Activated CD8-positive, alpha-beta memory T cell treated with anti-CD3 and anti-CD28 coated beads, Interleukin-2, amount 10 ng/mL, durations not matched to agents 7 days and 5 days (primary cell): ENCODE data around the gene ALDH5A1. TPM values are rescaled to one million over a fixed set of nuclear protein-coding genes. Genes with fewer than 3 reads are reported as not detected.

Source experiments
- ATAC-seq: fragments of 150-1000 bp; cut with Tn5 transposase; one replicate; pipeline ENCODE4 v1.10.0; 2021; ENCODE audit warnings: moderate library complexity
- CTCF ChIA-PET: fragments of 350-600 bp; sonication (Branson Sonifier 250); formaldehyde crosslinking; loops from one replicate; lab custom pipeline; 2021; ENCODE audit warnings: antibody characterized with exemption; lab: Charles Lee
- DNase-seq: peaks from one replicate; pipeline ENCODE4 v3.0.0-alpha.2; 2020
- H3K27ac Mint-ChIP-seq: one replicate; pipeline ENCODE4 v1.8.0; 2021; ENCODE audit warnings: mild to moderate bottlenecking, mixed read lengths
- H3K27me3 Mint-ChIP-seq: one replicate; pipeline ENCODE4 v1.8.0; 2021; ENCODE audit warnings: mixed read lengths
- H3K36me3 Mint-ChIP-seq: one replicate; pipeline ENCODE4 v1.8.0; 2021; ENCODE audit warnings: mild to moderate bottlenecking, mixed read lengths
- H3K4me1 Mint-ChIP-seq: one replicate; pipeline ENCODE4 v1.8.0; 2021; ENCODE audit warnings: mixed read lengths
- H3K4me3 Mint-ChIP-seq: one replicate; pipeline ENCODE4 v1.8.0; 2021; ENCODE audit warnings: mild to moderate bottlenecking, moderate library complexity, mixed read lengths
- H3K9me3 Mint-ChIP-seq: one replicate; pipeline ENCODE4 v1.8.0; 2022; ENCODE audit warnings: low read depth, mixed read lengths
- total RNA-seq, 2 experiments: library from RNA; stranded (reverse); gene quantifications; one replicate each; pipeline ENCODE4 v1.2.3, GENCODE V29; 2021

Gene ALDH5A1
- total RNA-seq, 2 experiments from 2014 or later: 3.7 to 6.5 TPM

GRCh38 chr6:24539416-24539815 lies 44.6 kb downstream of the ALDH5A1 start:
- Mint-ChIP-seq H3K4me3 (no peak overlapping the region), H3K27me3 (no peaks in the 10 kb centered on the region), H3K4me1 (no peaks in the 10 kb centered on the region), H3K27ac (no peak overlapping the region), H3K9me3 (no peaks in the 10 kb centered on the region), H3K36me3 (no peaks in the 10 kb centered on the region)
- no peak for DNase-seq
- CTCF ChIA-PET: interaction anchor here (1.0 to 2.2 kb wide), 3 partner anchors 8 to 42 kb away, joined by 3 to 9 read pairs (median 3); no protein-coding TSS in a partner anchor
- ATAC-seq: no peak

GRCh38 chr6:24540197-24540596 lies 45.4 kb downstream of the ALDH5A1 start:
- H3K27ac Mint-ChIP-seq: no peak overlapping the region
- H3K4me3 Mint-ChIP-seq: no peak overlapping the region
- CTCF ChIA-PET: interaction anchor here (1.6 kb wide), 1 partner anchor 19 kb away, joined by 3 read pairs; no protein-coding TSS in a partner anchor
- DNase-seq: no peak
- ATAC-seq: no peak
- no peaks in the 10 kb centered on the region for H3K27me3 Mint-ChIP-seq
- H3K4me1 Mint-ChIP-seq: no peaks in the 10 kb centered on the region
- no peaks in the 10 kb centered on the region for H3K36me3 Mint-ChIP-seq
- no peaks in the 10 kb centered on the region for H3K9me3 Mint-ChIP-seq

GRCh38 chr6:24543683-24544082 lies 48.9 kb downstream of the ALDH5A1 start:
- peaks cover 9% of the 10 kb centered on the region for H3K4me1 Mint-ChIP-seq
- H3K9me3 Mint-ChIP-seq: no peaks in the 10 kb centered on the region
- CTCF ChIA-PET: interaction anchor here (1.1 kb wide), 2 partner anchors 38 to 40 kb away, joined by 3 read pairs; no protein-coding TSS in a partner anchor
- no peak overlapping the region for H3K4me3 Mint-ChIP-seq
- H3K27me3 Mint-ChIP-seq: peaks cover 27% of the 10 kb centered on the region
- ATAC-seq (no peak), DNase-seq (no peak)
- H3K27ac Mint-ChIP-seq: no peak overlapping the region
- H3K36me3 Mint-ChIP-seq: no peaks in the 10 kb centered on the region

- H3K4me3 Mint-ChIP-seq: no peak overlapping the region
- no peak for DNase-seq
- no peaks in the 10 kb centered on the region for H3K36me3 Mint-ChIP-seq
- ATAC-seq: no peak
- no peaks in the 10 kb centered on the region for H3K9me3 Mint-ChIP-seq
- peaks cover 28% of the 10 kb centered on the region for H3K27me3 Mint-ChIP-seq
- H3K27ac Mint-ChIP-seq: no peak overlapping the region
- CTCF ChIA-PET: no interaction called here
- peaks cover 9% of the 10 kb centered on the region for H3K4me1 Mint-ChIP-seq
Measured at GRCh38 chr6:24545183-24545582, 50.4 kb downstream of the ALDH5A1 start.

GRCh38 chr6:24545691-24546090 lies 50.9 kb downstream of the ALDH5A1 start:
- CTCF ChIA-PET: interaction anchor here (0.9 kb wide), 1 partner anchor 12 kb away, joined by 3 read pairs; no protein-coding TSS in a partner anchor
- H3K27me3 Mint-ChIP-seq: peaks cover 28% of the 10 kb centered on the region
- no peaks in the 10 kb centered on the region for H3K9me3 Mint-ChIP-seq
- no peak overlapping the region for H3K27ac Mint-ChIP-seq
- ATAC-seq: no peak
- no peaks in the 10 kb centered on the region for H3K36me3 Mint-ChIP-seq
- DNase-seq: no peak
- H3K4me3 Mint-ChIP-seq: no peak overlapping the region
- H3K4me1 Mint-ChIP-seq: peaks cover 9% of the 10 kb centered on the region

GRCh38 chr6:24546439-24546838 lies 51.7 kb downstream of the ALDH5A1 start:
- Mint-ChIP-seq H3K36me3 (no peaks in the 10 kb centered on the region), H3K27ac (no peak overlapping the region), H3K27me3 (peaks cover 28% of the 10 kb centered on the region), H3K4me1 (peaks cover 9% of the 10 kb centered on the region), H3K4me3 (no peak overlapping the region), H3K9me3 (no peaks in the 10 kb centered on the region)
- CTCF ChIA-PET: interaction anchor here (0.8 to 1.7 kb wide), 9 partner anchors 8 to 263 kb away, joined by 3 to 9 read pairs (median 4); no protein-coding TSS in a partner anchor
- DNase-seq: no peak
- no peak for ATAC-seq

GRCh38 chr6:24547243-24547642 lies 52.5 kb downstream of the ALDH5A1 start:
- Mint-ChIP-seq H3K4me3 (no peak overlapping the region), H3K27me3 (peaks cover 28% of the 10 kb centered on the region), H3K9me3 (no peaks in the 10 kb centered on the region), H3K36me3 (no peaks in the 10 kb centered on the region), H3K27ac (no peak overlapping the region), H3K4me1 (peaks cover 9% of the 10 kb centered on the region)
- CTCF ChIA-PET: interaction anchor here (0.8 to 1.8 kb wide), 12 partner anchors 8 to 264 kb away, joined by 3 to 9 read pairs (median 4); partner anchors contain the start of genes ALDH5A1 and KIAA0319
- ATAC-seq: peak; percentile 89
- peak; percentile 74 for DNase-seq

- CTCF ChIA-PET: no interaction called here
- H3K9me3 Mint-ChIP-seq: no peaks in the 10 kb centered on the region
Measured at GRCh38 chr6:24549158-24549557, 54.4 kb downstream of the ALDH5A1 start.

GRCh38 chr6:24549674-24550353 lies 55.0 kb downstream of the ALDH5A1 start:
- Mint-ChIP-seq H3K27ac (no peak overlapping the region), H3K36me3 (no peaks in the 10 kb centered on the region), H3K4me1 (peaks cover 9% of the 10 kb centered on the region), H3K4me3 (no peak overlapping the region), H3K9me3 (no peaks in the 10 kb centered on the region), H3K27me3 (peaks cover 28% of the 10 kb centered on the region)
- DNase-seq (no peak), ATAC-seq (no peak)
- CTCF ChIA-PET: no interaction called here

More at GRCh38 chr6:24549158-24549557, 54.4 kb downstream of the ALDH5A1 start:
- Mint-ChIP-seq H3K27me3 (peaks cover 28% of the 10 kb centered on the region), H3K4me1 (peaks cover 9% of the 10 kb centered on the region), H3K27ac (no peak overlapping the region), H3K36me3 (no peaks in the 10 kb centered on the region), H3K4me3 (no peak overlapping the region)
- ATAC-seq (no peak), DNase-seq (no peak)

- no peak overlapping the region for H3K4me3 Mint-ChIP-seq
- no peaks in the 10 kb centered on the region for H3K9me3 Mint-ChIP-seq
- DNase-seq (no peak), ATAC-seq (no peak)
- H3K27ac Mint-ChIP-seq: no peak overlapping the region
- H3K36me3 Mint-ChIP-seq: no peaks in the 10 kb centered on the region
- peaks cover 9% of the 10 kb centered on the region for H3K4me1 Mint-ChIP-seq
- H3K27me3 Mint-ChIP-seq: peaks cover 24% of the 10 kb centered on the region
- CTCF ChIA-PET: interaction anchor here (1.5 kb wide), 1 partner anchor 30 kb away, joined by 3 read pairs; no protein-coding TSS in a partner anchor
Measured at GRCh38 chr6:24551139-24551538, 56.4 kb downstream of the ALDH5A1 start.

GRCh38 chr6:24554474-24554873 lies 59.7 kb downstream of the ALDH5A1 start:
- Mint-ChIP-seq H3K4me3 (no peak overlapping the region), H3K36me3 (no peaks in the 10 kb centered on the region), H3K27ac (no peak overlapping the region), H3K9me3 (no peaks in the 10 kb centered on the region), H3K27me3 (peaks cover 16% of the 10 kb centered on the region), H3K4me1 (no peaks in the 10 kb centered on the region)
- DNase-seq: no peak
- CTCF ChIA-PET: no interaction called here
- no peak for ATAC-seq

- Mint-ChIP-seq H3K9me3 (no peaks in the 10 kb centered on the region), H3K4me3 (no peak overlapping the region), H3K36me3 (no peaks in the 10 kb centered on the region), H3K4me1 (no peaks in the 10 kb centered on the region), H3K27ac (no peak overlapping the region), H3K27me3 (peaks cover 24% of the 10 kb centered on the region)
- CTCF ChIA-PET: no interaction called here
- DNase-seq (no peak), ATAC-seq (no peak)
Measured at GRCh38 chr6:24558516-24558915, 63.7 kb downstream of the ALDH5A1 start.

GRCh38 chr6:24564081-24564480 lies 69.3 kb downstream of the ALDH5A1 start:
- peaks cover 11% of the 10 kb centered on the region for H3K27me3 Mint-ChIP-seq
- no peaks in the 10 kb centered on the region for H3K9me3 Mint-ChIP-seq
- ATAC-seq (no peak), DNase-seq (no peak)
- no peak overlapping the region for H3K4me3 Mint-ChIP-seq
- H3K4me1 Mint-ChIP-seq: no peaks in the 10 kb centered on the region
- H3K36me3 Mint-ChIP-seq: no peaks in the 10 kb centered on the region
- H3K27ac Mint-ChIP-seq: no peak overlapping the region
- CTCF ChIA-PET: interaction anchor here (1.9 kb wide), 1 partner anchor 17 kb away, joined by 10 read pairs; no protein-coding TSS in a partner anchor

- CTCF ChIA-PET: interaction anchor here (1.0 to 1.9 kb wide), 2 partner anchors 16 to 19 kb away, joined by 3 to 10 read pairs; no protein-coding TSS in a partner anchor
- no peak overlapping the region for H3K4me3 Mint-ChIP-seq
- DNase-seq: no peak
- H3K27ac Mint-ChIP-seq: no peak overlapping the region
- no peaks in the 10 kb centered on the region for H3K4me1 Mint-ChIP-seq
- no peaks in the 10 kb centered on the region for H3K9me3 Mint-ChIP-seq
- peaks cover 6% of the 10 kb centered on the region for H3K27me3 Mint-ChIP-seq
- ATAC-seq: no peak
- H3K36me3 Mint-ChIP-seq: no peaks in the 10 kb centered on the region
Measured at GRCh38 chr6:24565196-24565595, 70.4 kb downstream of the ALDH5A1 start.
